Mucosa of descending colon (tissue), 3 donors: Measurements from ENCODE around the gene NPTX1. TPM values are rescaled to one million over a fixed set of nuclear protein-coding genes. Genes with fewer than 3 reads are reported as not detected.

Experiments
- ATAC-seq: fragments of 200-7000 bp; cut with Tn5 transposase; one replicate; pipeline ENCODE4 v1.9.1; 2020; ENCODE audit warnings: mild to moderate bottlenecking, moderate library complexity
- DNase-seq, 3 donors: peaks; one replicate each; pipeline ENCODE4 v3.0.0-alpha.2; 2020
- H3K36me3 ChIP-seq: fragments of 200-600 bp; one replicate; pipeline ENCODE4 v1.8.0; 2021; ENCODE audit warnings: low read depth, mild to moderate bottlenecking
- H3K4me1 ChIP-seq: fragments of 200-600 bp; one replicate; pipeline ENCODE4 v1.8.0; 2021; ENCODE audit warnings: low read depth, mild to moderate bottlenecking
- H3K4me3 ChIP-seq: fragments of 200-600 bp; one replicate; pipeline ENCODE4 v1.8.0; 2021; ENCODE audit warnings: mild to moderate bottlenecking
- H3K9me3 ChIP-seq: fragments of 200-600 bp; one replicate; pipeline ENCODE4 v1.8.0; 2021; ENCODE audit warnings: mild to moderate bottlenecking
- intact Hi-C, 2 donors: fragments of 100-400 bp; cut with DNase I in 1 of 2; cut with micrococcal nuclease in 1 of 2; formaldehyde crosslinking; loops; one replicate each; pipeline versions ENCODE4 v1.11.0 to v1.11.1; 2022; cut with DNase I, micrococcal nuclease
- total RNA-seq, 3 donors: library from RNA; stranded (reverse); fragmentation: NEBNext Ultra II Directional in 2 of 3; extraction: Animal tissue kit (Norgen Biotek cat#: 25700) in 2 of 3; gene quantifications; one replicate each; pipeline versions ENCODE4 v1.2.1 to v1.2.4, GENCODE V29; 2021 to 2023
- TF ChIP-seq, protein P1 (sequence below): fragments of 200-600 bp; IDR thresholded peaks from one replicate; pipeline ENCODE4 v1.8.0; 2022; ENCODE audit warnings: antibody characterized with exemption, mild to moderate bottlenecking
- donor health status: DM: no; HTN: no; CAD: no; lungs with moderate emphysema.
- donor health status: DM: no; HTN: no; CAD: no.
- donor health status: DM: no; HTN: yes; CAD: no.

The NPTX1 gene
- total RNA-seq, 3 donors from 2014 or later = 0.51 to 95.0 (median 2.0) TPM

DNA sequence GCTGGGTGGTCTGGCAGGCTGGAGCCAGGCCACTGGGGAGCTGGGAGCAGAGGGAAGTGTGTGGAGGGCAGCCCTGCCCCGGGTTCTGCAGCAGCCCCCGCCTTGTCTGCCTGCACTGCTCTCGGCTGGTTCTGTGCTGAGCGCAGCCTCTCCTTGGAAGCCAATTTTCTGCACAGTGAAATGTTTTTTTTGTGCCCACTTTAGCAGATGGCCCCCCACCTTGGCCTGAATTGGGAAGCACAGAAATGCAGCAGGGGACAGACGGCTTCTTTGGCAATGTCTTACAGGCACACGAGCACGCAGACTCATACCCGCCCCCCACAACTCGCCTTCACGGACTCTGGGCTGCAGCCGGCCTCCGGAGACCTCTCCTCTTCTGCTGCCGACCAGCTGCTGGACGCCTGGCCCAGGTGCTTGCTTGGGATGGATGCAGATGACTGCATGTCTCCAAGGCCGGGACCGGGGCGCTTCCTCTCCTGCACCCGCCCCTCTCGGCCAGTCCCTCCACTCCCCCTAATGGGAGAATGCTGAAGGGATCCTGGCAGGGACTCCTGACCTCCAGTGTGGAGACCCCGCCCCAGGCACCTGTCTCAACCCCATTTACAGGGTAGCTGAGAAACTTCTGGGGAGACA lies 14.8 kb downstream of the NPTX1 start:
- DNase-seq (no peak), ATAC-seq (no peak)
- H3K9me3 ChIP-seq = no peaks in the 10 kb centered on the region
- H3K4me3 ChIP-seq = no peak overlapping the region
- TF ChIP-seq, protein P1, sequence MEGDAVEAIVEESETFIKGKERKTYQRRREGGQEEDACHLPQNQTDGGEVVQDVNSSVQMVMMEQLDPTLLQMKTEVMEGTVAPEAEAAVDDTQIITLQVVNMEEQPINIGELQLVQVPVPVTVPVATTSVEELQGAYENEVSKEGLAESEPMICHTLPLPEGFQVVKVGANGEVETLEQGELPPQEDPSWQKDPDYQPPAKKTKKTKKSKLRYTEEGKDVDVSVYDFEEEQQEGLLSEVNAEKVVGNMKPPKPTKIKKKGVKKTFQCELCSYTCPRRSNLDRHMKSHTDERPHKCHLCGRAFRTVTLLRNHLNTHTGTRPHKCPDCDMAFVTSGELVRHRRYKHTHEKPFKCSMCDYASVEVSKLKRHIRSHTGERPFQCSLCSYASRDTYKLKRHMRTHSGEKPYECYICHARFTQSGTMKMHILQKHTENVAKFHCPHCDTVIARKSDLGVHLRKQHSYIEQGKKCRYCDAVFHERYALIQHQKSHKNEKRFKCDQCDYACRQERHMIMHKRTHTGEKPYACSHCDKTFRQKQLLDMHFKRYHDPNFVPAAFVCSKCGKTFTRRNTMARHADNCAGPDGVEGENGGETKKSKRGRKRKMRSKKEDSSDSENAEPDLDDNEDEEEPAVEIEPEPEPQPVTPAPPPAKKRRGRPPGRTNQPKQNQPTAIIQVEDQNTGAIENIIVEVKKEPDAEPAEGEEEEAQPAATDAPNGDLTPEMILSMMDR = no peak
- H3K4me1 ChIP-seq = no peaks in the 10 kb centered on the region
- no peaks in the 10 kb centered on the region for H3K36me3 ChIP-seq
- intact Hi-C loops = no loop called here

DNA sequence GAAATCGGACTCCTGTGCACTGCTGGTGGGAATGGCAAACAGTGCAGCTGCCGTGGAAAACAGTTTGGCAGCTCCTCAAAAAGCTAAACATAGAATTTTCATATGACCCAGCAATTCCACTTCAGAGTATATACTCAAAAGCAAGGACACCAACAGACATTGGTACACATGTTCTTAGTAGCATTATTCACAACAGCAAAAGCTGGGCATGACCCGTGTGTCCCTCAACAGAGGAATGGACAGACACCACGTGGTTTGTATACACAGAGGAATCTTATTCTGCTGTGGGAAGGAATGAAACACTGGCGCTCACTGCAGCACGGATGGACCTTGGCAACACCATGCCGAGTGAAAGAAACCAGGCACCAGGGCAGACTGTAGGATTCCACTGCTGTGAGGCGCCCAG lies 16.0 kb downstream of the NPTX1 start:
- ATAC-seq = no peak
- TF ChIP-seq, protein P1 = no peak
- DNase-seq = no peak
- no peaks in the 10 kb centered on the region for H3K36me3 ChIP-seq
- intact Hi-C loops = no loop called here
- no peak overlapping the region for H3K4me3 ChIP-seq
- no peaks in the 10 kb centered on the region for H3K9me3 ChIP-seq
- H3K4me1 ChIP-seq = no peaks in the 10 kb centered on the region

DNA sequence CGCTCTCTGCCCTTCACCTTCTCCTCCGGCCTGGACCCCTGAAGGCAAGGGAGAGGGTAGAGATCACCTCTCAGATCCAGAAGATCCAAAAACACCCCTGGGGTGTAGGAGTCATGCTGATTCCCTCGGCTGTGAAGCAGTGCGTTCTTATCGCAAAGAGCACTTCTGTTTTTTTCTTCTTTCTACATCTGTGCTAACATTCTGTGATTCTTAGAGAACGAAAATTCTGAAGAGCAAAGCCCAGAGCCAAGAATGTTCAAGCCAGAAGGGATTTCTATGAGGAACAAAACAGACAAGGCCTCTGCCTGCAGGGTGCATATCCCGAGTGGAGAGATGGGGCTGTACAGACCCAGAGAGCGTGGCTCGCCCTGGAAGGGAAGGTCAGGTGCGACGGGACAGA lies 17.2 kb downstream of the NPTX1 start:
- no peak overlapping the region for H3K4me3 ChIP-seq
- H3K4me1 ChIP-seq = peaks cover 3% of the 10 kb centered on the region
- DNase-seq (no peak), ATAC-seq (no peak)
- TF ChIP-seq, protein P1 = no peak
- intact Hi-C loops = no loop called here
- no peaks in the 10 kb centered on the region for H3K9me3 ChIP-seq
- H3K36me3 ChIP-seq = no peaks in the 10 kb centered on the region

DNA sequence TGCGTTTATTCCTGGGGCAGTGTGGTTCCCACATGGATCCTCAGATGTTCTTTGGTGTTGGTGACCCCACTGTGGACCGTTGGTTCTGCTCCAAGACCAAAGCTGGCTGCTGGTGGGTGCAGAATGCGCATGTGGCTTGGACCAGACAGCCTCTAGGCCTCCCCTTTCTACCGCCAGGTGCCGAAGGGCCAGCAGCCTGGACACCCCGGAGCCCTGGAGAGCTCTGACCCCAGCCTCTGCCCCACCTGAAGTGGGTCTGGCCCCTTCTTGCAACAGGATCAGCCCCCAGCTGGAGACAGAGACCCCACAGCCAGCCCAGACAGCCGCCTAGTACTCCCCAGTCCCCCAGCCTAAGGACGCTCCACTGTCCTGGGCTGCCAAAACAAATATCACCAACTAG lies 18.4 kb downstream of the NPTX1 start:
- Histone ChIP-seq H3K9me3 (no peaks in the 10 kb centered on the region), H3K4me3 (no peak overlapping the region), H3K36me3 (no peaks in the 10 kb centered on the region), H3K4me1 (peaks cover 6% of the 10 kb centered on the region)
- DNase-seq (no peak), ATAC-seq (no peak)
- intact Hi-C loops = no loop called here
- TF ChIP-seq, protein P1 = no peak

DNA sequence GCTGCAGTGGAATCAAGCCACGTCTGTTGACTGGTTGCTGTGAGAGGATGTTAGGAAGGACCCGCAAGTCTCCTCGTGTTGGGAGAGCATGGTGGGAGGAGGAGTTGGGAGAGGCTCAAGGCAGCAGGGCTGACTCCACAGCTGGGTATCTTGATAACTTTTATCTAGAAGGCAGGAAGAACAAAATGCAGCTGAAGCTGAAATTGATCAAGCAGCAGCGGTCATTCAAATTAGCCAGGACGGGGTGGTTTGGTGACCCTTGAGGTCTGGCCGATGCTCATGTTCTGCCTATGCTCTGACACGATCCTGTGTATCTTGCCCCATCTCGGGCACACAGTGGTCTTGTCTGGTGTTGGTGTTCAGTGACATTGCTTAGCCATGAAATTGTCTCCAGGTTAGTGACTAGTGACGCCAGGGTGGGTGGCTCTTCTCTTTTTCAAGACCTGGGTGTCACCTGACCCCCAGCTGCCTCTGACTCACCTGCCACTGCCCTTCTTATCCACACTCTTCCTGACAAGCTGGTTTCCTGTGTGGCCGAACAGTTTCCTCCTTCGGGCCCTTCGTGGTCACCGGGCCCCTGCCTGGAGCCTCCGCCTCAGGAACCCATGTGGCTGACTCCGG lies 19.1 kb downstream of the NPTX1 start:
- TF ChIP-seq, protein P1 = no peak
- H3K4me3 ChIP-seq = no peak overlapping the region
- ATAC-seq (no peak), DNase-seq (no peak)
- peaks cover 6% of the 10 kb centered on the region for H3K4me1 ChIP-seq
- H3K9me3 ChIP-seq = no peaks in the 10 kb centered on the region
- H3K36me3 ChIP-seq = no peaks in the 10 kb centered on the region
- intact Hi-C loops = no loop called here
